Activated CD4-positive, alpha-beta T cell treated with anti-CD3 and anti-CD28 coated beads for 1 hour (primary cell): ENCODE measurements around the gene PEDS1.
"Not testable (repeated sequence)": the region's sequence is repeated elsewhere in the genome, so short reads cannot be mapped to it uniquely, and the experiment has no call there.

Experiments used
- DNase-seq: peaks from one replicate; pipeline ENCODE4 v3.0.0-alpha.2; 2020

The PEDS1 gene

DNA sequence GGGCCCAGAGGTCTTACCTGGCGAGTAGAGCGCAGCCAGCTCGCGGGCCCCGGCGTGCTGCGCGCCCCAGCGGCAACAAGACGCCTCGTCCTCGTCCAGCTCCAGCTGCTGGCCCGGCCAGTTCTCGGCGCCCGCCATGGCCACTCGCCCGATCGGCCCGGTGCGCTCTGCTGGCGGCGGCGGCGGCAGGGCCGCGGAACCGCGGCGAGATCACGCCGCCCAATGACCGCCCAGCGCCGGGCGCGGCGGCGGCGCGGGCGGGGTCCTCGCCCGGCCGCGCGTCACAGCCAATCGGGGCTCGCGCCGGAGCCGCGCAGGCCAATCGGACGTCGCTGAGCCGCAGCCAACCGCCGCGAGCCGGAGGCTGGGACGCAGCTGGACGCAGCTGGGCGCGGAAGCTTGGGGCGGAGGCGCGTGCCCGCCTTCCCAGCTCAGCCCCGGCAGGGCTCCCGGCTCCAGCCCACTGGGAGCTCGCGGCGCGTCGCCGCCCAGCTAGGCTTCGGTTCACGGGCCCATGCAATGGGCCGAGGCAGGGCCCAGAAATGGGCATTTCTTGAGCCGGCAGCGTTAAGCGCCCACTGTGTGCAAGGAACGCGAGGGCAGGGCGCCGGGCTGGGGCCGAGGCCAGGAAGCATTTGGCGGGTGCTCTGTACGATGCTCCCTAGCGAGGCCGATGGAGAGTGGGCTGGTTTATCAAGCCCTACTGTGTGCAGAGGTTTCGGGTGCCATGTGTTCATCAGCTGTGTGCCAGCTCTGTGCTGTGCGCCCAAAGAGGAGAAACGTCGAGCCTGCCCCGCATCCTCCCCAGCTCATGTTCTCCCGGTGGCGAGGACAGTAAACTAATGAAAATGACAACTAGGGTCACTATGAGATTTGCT, at the start of gene PEDS1:
Gene PEDS1, minus strand, starts transcription at position 224 of the 878 bp plus-strand sequence. Its CDS starts 86 bp downstream, at position 138.
- peak; percentile 65 for DNase-seq

DNA sequence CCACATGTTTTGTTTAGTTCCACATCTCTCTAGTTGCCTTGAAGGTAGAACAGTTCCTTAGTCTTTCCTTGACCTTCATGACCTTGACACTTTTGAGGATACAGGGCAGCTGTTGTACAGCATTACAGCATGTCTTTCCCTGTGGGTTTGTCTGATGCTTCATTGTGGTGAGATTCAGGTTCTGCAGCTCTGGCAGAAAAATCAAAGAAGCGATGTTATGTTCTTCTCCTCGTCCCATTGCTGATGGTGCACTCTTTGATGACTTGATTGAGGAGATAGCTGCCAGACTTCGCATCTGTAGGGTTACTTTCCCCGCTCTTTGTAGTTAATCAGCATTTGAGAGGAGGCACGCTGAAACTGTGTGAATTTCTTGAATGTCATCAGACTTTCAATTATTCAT, 49.2 kb upstream of the PEDS1 start:
- DNase-seq: no peak

DNA sequence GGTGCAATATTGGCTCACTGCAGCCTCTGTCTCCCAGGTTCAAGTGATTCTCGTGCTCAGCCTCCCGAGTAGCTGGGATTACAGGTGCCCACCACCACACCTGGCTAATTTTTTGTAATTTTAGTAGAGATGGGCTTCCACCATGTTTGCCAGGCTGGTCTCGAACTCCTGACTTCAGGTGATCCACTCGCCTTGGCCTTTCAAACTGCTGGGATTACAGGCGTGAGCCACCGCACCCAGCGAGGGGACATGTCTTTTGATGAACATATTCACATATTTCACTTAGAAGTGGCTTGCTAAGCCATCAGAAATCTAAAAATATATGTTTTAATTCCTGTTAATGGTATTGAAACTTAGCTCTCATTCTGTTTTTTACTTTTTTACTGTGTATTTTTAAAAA, 48.2 kb upstream of the PEDS1 start:
- not testable (repeated sequence) for DNase-seq

DNA sequence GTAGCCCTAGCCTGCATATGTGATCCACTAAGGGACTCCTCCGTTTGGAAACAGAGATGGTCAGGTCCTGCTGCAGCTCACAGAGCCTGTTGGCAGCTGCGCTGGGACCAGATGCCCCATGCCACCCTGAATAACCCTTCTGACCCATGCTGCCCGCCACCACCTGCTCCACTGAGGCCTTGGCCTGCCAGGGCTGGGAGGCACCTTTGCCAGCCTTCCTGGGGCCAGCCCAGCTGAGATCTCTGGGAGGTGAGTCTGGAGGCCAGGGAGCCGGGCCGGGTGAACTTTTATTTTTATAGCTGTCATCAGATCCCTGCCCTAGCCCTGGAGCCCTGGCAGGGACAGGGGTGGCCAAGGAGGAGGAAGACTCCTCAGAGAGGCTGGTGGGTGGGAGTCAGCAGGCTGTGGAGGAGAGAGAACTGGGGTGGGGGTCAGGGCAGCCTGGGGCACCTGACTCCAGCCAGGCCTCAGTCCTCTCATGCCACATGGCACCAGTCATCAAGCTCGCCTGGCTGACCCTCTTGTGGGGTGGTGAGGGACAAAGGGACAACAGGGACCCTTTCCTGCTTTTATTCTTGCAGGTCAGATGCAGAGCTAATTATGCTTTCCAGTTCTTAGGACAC, 47.1 kb upstream of the PEDS1 start:
- DNase-seq: no peak

DNA sequence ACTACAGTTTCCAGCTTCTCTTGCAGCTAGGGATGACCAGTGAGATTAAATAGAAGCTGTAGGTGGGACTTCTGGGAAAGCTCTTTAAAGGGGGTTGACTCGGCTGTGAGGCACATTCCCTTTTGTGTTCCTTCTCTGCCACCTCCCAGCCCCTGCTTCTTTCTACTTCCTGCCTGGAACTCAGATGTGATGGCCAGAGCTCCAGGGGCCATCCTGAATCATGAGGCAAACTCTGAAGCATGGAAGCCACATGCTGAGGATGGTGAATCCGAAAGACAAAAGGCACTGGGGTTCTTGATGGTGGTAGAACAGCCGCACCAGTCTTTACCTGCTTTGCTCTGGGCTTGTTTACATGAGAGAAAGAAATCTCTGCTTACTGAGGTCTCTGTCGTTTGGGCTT, 46.2 kb upstream of the PEDS1 start:
- no peak for DNase-seq

DNA sequence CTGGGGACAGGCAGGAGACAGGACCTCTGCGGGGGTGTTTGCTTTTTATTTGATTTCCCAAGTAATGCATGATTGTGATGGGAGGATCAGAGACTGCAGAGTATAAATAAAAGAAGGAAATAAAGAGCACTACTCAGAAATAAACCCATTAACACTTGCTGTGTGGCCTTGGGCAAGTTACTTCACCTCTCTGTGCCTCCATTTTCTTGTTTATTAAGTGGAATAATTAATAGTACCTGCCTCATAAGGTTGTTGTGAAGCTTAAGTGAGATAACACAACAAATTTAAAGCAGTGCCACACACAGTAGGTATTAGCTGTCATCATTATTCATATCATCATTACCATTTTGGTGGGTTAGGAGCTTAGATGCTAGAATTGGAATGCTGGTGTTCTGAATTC, 45.2 kb upstream of the PEDS1 start:
- no peak for DNase-seq

DNA sequence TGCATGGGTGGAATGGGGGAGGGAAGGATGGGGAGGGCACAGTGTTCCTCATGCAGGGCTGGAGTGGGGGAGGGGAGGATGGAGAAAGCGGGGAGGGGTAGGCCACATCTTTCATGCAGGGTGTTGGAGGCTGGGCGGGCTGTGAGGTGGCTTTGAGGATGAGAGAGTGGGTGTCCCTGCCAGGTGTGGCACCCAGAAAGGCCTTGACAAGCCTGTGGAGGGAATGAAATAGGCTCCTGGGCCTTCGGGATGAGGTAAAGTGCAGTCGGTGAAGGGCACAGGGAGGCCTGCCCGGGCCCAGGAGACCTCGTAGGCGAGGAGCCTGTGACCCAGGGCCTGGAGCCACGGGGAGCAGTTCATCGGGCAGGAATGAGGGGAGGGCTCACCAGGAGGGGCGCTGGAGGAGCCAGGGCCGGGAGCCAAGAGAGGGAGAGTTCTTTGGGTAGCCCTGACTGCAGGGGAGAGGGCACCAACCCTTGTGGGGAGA, 44.7 kb upstream of the PEDS1 start:
- DNase-seq: no peak

DNA sequence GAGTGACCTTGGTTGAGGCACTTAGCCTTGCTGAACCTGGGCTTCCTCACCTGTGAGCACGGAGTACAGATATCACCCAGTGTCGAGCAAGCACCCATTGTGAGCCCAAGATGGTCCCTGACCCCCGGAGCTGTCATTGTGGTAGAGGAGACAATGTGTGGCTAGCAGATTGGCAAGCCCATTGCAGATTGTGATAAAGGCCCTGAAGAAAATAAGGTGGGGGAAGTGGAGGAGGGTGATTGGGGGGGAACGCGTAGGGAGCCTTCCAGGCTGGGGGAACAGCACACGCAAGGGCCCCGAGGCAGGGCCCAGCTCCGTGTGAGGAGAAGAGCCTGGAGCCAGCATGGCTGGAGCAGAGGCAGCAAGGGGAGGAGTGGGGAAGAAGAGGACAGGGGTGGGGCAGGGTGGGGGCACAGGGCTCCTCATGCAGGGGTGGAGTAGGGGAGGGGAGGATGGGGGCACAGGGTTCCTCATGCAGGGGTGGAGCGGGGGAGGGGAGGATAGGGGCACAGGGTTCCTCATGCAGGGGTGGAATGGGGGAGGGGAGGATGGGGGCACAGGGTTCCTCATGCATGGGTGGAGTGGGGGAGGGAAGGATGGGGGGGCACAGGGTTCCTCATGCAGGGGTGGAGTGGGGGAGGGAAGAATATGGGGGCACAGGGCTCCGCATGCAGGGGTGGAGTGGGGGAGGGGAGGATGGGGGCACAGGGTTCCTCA, 44.1 kb upstream of the PEDS1 start:
- no peak for DNase-seq

DNA sequence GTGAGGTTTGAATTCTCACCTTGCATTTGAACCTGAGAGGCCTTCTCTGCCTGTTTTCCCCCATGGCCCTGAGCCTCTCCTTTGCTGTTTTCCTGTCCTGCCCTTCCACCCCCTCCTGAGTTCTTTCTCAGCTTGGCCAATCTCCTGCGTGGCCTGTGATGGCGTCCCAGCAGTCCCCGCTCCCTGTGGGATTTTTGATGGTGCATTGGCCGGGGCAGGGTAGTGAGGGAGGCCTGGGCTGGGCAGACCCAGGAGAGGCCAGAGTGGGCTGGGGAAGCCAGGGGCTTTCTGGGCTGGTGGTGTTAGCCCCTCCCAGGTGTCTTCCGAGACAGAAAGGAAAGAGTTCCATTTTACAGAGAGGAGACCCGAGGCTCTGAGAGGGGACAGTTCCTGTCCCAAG, 43.4 kb upstream of the PEDS1 start:
- no peak for DNase-seq

DNA sequence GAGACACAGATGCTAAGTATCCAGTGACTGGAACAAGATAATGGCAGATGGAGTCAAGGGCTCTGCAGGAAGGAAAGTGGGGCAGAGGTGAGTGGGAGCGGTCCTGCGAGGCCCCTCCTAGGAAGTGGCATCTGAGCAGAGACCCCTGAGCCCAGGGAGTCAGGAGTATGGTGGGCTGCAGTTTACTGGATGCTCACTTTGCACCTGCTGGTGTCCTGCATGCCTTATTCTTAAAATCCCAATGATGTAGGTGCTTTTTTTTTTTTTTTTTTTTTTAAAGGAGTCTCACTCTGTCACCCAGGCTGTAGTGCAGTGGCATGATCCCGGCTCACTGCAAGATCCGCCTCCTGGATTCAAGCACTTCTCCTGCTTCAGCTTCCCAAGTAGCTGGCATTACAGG, 42.7 kb upstream of the PEDS1 start:
- DNase-seq: no peak

DNA sequence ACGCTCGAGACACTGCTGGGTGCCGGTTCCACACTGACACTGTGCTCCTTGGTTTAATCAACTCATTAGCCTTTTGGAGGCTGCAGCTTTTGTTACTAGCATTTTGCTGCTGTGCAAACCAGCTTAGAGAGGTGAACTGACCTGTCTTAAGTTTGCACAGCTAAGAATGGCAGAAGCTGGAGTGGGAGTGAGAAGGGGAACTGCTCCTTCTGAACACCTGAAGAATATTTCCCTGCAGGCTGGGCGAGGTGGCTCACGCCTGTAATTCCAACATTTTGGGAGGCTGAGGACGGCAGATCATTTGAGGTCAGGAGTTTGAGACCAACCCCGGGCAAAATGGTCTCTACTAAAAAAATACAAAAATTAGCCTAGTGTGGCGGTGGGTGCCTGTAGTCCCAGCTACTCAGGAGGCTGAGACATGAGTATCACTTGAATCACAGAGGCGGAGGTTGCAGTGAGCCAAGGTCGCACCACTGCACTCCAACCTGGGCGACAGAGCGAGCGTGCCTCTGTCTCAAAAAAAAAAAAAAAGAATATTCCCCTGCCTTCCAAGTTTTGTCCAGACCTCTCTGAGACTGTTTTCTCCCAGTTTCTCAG, 42.1 kb upstream of the PEDS1 start:
- DNase-seq: no peak

DNA sequence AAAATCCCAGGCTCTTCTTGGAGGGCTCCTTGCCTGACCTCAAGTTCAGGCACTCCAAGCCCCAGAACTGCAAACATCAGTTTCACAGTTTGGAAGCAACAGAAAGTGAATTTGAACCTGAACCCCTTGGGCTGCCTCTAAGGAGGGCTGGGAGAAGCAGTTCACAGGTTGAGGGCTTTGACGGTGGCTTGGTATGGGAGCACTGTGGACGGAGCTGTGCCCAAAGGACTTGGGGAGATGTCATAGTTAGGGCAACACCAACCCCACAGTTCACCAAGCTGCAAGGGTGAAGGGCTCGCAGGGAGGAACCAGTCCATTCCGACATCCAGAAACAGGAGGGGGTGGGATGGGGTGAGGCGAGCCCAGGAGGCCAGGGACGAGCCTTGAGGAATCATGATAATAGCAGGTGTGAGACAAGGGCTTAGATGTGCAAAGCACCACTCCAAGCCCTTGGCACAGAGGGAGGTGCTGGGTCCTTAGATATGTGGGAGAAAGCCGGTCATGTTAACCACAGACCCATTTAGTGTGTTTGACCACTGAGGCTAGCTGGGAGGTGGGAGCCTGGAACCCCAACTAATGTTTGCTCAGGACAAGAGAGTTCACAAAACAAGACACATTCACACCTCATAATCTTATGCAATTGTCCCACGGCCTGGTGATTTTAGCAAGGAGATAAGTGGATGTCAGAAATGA, 41.5 kb upstream of the PEDS1 start:
- no peak for DNase-seq

DNA sequence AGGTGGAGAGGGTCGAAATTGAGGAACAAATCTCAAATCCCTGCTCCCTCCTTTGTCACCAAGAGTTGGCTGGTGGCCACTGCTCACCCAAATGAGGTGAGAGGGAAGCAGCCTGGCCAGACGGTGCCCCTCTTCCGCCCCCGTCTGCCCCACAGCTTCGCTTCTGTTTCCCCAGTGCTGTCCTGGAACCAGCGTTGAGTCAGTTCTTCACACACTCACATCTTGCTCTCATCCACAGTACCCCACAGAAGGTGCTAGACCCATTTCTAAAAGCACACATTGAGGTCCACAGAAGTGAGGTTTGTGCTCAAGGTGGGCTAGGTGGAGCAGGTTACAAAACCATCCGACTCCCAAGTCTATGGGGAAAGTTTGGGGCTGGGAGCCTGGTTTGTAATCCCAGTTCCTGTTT, 40.9 kb upstream of the PEDS1 start:
- DNase-seq: no peak

DNA sequence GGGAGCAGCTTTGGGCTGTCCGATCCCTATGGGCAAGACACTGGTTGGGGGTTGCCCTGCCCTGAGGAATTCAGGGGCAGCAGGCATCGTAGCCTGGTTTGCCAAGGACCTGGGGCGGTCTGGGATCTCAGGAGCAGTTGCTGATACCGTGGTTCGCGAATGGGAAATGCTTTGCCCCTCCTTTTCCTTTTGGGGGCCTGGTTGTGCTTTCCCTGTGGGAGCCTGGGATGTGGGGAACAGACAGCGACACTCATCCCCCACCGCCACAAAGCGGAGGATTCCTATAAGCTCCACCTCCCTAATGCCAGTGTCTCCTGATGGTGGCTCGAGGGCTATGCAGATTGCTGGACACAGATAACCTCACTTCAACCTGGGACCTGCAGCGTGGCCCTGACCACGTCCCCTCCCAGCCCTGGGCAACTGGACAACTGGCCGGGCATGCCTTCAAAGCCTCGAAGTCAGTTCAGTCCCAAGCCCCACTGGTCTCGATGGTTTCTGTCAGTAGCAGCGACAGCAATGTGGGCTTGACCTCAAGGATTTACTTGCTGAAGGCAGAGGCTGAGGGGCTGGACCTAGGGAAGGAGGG, 40.4 kb upstream of the PEDS1 start:
- no peak for DNase-seq

DNA sequence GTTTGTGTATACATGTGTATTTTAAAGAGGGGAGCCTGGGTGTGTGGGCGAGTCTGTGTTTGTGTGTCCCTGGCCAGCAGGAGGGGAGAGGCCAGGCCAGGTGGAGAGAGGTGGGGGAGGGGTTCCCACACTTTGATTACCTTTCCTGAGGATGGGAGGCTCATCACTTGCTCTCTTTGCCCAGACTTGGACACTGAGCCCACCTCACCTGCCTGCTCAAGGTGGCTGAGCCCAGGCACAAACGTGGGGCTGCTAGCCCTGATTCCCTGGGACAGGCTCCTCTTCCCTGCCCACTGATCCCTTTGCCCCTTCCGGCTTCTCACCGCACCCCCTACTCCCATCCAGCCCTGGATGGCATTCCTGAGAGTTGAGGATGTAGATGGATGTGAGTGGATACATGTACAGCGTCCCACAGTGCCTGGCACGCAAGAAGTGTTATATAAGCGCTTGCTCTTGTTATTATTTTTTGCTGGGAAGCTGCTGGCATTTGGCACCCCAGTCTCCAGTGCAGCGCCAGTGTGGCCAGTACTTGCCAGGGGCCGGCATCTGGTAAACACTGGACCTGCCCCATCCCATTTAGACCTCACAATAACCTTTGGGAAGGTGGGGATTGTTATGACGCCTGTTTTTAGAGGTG, 39.8 kb upstream of the PEDS1 start:
- no peak for DNase-seq

DNA sequence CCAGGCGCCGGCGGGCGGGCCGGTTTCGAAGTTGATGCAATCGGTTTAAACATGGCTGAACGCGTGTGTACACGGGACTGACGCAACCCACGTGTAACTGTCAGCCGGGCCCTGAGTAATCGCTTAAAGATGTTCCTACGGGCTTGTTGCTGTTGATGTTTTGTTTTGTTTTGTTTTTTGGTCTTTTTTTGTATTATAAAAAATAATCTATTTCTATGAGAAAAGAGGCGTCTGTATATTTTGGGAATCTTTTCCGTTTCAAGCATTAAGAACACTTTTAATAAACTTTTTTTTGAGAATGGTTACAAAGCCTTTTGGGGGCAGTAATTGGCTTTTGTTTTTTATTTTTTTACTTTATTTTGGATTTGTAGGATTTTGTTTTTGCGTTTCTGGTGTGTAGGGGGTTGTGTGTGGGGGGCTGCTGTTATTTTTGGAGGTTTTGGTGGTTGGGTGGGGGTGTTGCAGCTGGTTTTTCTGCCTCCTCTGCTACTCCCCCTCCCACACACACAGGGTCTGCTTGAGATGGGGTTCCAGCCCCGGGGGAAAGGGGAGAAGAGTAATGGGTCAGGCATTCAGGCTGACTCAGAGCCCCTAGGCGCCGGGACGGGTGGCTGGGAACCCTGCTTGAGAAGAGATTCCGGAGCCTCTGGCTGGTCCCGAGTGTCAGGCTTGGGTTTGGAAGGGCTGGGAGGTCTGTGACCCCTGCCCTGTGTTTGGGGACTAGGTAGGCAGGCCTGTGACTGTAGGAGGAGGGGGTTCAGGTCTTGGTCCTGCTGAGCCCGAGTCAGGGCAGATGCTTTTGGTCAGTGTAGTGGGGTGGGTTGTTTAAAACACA, 39.1 kb upstream of the PEDS1 start:
- DNase-seq: peak; percentile 70

DNA sequence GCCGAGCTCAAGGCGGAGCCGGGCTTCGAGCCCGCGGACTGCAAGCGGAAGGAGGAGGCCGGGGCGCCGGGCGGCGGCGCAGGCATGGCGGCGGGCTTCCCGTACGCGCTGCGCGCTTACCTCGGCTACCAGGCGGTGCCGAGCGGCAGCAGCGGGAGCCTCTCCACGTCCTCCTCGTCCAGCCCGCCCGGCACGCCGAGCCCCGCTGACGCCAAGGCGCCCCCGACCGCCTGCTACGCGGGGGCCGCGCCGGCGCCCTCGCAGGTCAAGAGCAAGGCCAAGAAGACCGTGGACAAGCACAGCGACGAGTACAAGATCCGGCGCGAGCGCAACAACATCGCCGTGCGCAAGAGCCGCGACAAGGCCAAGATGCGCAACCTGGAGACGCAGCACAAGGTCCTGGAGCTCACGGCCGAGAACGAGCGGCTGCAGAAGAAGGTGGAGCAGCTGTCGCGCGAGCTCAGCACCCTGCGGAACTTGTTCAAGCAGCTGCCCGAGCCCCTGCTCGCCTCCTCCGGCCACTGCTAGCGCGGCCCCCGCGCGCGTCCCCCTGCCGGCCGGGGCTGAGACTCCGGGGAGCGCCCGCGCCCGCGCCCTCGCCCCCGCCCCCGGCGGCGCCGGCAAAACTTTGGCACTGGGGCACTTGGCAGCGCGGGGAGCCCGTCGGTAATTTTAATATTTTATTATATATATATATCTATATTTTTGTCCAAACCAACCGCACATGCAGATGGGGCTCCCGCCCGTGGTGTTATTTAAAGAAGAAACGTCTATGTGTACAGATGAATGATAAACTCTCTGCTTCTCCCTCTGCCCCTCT, 38.2 kb upstream of the PEDS1 start:
- peak; percentile 43 for DNase-seq

DNA sequence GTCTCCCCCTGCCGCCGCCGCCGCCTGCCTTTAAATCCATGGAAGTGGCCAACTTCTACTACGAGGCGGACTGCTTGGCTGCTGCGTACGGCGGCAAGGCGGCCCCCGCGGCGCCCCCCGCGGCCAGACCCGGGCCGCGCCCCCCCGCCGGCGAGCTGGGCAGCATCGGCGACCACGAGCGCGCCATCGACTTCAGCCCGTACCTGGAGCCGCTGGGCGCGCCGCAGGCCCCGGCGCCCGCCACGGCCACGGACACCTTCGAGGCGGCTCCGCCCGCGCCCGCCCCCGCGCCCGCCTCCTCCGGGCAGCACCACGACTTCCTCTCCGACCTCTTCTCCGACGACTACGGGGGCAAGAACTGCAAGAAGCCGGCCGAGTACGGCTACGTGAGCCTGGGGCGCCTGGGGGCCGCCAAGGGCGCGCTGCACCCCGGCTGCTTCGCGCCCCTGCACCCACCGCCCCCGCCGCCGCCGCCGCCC, 37.6 kb upstream of the PEDS1 start:
- peak; percentile 45 for DNase-seq

DNA sequence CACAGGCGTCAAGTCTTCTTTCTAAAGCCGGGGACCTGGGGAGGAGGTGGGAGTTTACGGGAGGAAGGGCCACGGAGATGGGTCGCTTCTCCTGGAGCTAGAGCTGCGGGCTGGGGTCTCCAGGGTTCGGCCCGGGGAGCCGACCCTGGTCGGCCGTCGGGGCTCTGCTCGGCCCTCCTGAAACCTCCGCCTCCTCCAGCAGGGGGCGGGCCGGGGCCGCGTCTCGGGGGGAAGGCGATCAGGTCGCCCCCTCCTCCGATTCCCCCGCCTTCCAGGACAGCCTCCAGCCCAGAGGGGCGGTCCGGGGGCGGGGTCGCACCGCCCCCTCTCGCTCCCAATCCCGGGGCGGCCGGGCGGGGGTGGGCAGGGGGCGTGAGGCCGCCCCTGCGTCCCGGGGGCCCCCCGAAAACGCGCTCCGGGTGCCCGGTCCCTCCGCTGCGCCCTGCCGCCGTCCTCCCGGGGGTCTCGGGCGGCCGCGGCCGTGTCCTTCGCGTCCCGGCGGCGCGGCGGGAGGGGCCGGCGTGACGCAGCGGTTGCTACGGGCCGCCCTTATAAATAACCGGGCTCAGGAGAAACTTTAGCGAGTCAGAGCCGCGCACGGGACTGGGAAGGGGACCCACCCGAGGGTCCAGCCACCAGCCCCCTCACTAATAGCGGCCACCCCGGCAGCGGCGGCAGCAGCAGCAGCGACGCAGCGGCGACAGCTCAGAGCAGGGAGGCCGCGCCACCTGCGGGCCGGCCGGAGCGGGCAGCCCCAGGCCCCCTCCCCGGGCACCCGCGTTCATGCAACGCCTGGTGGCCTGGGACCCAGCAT, 36.9 kb upstream of the PEDS1 start, which contains the start of gene CEBPB:
Gene CEBPB, plus strand, starts transcription at position 580 of the 814 bp plus-strand sequence. Its CDS starts 204 bp downstream, at position 784.
- peak; percentile 73 for DNase-seq
